Bronchial epithelial cell (primary cell): Measurements from ENCODE around the gene FAM163B. TPM values are rescaled to one million over a fixed set of nuclear protein-coding genes. Genes with fewer than 3 reads are reported as not detected.

ENCODE experiments used
- DNase-seq: peaks from one replicate; pipeline ENCODE4 v3.0.0-alpha.2; 2010; ENCODE audit warnings: low read depth
- FAIRE-seq: peaks from 2 replicates; lab custom pipeline; 2011; peaks lifted over from hg19 to GRCh38; lab: Jason Lieb, UNC
- H3K27me3 ChIP-seq: 2 replicates; pipeline ENCODE4 v1.5.1; 2011; ENCODE audit warnings: low read length; ENCODE audit not compliant: control insufficient read depth, insufficient read depth
- H3K36me3 ChIP-seq: 2 replicates; pipeline ENCODE4 v1.5.1; 2011; ENCODE audit warnings: low read length; ENCODE audit not compliant: control insufficient read depth, insufficient read depth
- H3K4me3 ChIP-seq: 2 replicates; pipeline ENCODE4 v1.5.1; 2011; ENCODE audit warnings: mild to moderate bottlenecking, low read depth, low read length, control low read depth
- CTCF ChIP-seq: IDR thresholded peaks from 2 replicates; pipeline ENCODE4 v1.5.1; 2011; ENCODE audit warnings: mild to moderate bottlenecking, moderate library complexity, low read length, control low read depth, inconsistent platforms; ENCODE audit not compliant: insufficient read depth, severe bottlenecking
- total RNA-seq: library from RNA; depleted of rRNA; stranded (reverse); fragments of >200 nt; gene quantifications from 2 replicates; pipeline ENCODE4 v1.2.1, GENCODE V29; 2014

The FAM163B gene
- total RNA-seq, 1 donor from 2014 or later = not detected

- Histone ChIP-seq H3K4me3 (no peak overlapping the region), H3K36me3 (no peaks in the 10 kb centered on the region), H3K27me3 (peaks cover 30% of the 10 kb centered on the region)
- FAIRE-seq (no peak), DNase-seq (no peak)
- TF ChIP-seq CTCF = no peak
Measured at GRCh38 chr9:133529874-133530273, 79.3 kb downstream of the FAM163B start.

- DNase-seq (no peak), FAIRE-seq (no peak)
- H3K4me3 ChIP-seq = no peak overlapping the region
- H3K27me3 ChIP-seq = peaks cover 28% of the 10 kb centered on the region
- TF ChIP-seq CTCF = no peak
- no peaks in the 10 kb centered on the region for H3K36me3 ChIP-seq
Measured at GRCh38 chr9:133529457-133529856, 79.7 kb downstream of the FAM163B start.

- Histone ChIP-seq H3K4me3 (no peak overlapping the region), H3K36me3 (no peaks in the 10 kb centered on the region), H3K27me3 (peaks cover 25% of the 10 kb centered on the region)
- FAIRE-seq (no peak), DNase-seq (no peak)
- TF ChIP-seq CTCF = no peak
Measured at GRCh38 chr9:133528876-133529241, 80.3 kb downstream of the FAM163B start.

GRCh38 chr9:133528001-133528875, 81.0 kb downstream of the FAM163B start:
- H3K36me3 ChIP-seq = no peaks in the 10 kb centered on the region
- peaks cover 26% of the 10 kb centered on the region for H3K27me3 ChIP-seq
- DNase-seq = no peak
- no peak for TF ChIP-seq CTCF
- FAIRE-seq = no peak
- no peak overlapping the region for H3K4me3 ChIP-seq

- TF ChIP-seq CTCF = no peak
- Histone ChIP-seq H3K27me3 (peaks cover 26% of the 10 kb centered on the region), H3K36me3 (no peaks in the 10 kb centered on the region), H3K4me3 (no peak overlapping the region)
- FAIRE-seq = no peak
- DNase-seq = no peak
Measured at GRCh38 chr9:133527444-133527920, 81.7 kb downstream of the FAM163B start.

Other genes starting within 250 kb of the FAM163B start
- 269 and 295 TPM in 2 replicates for gene SURF4, start 233.3 kb downstream of the FAM163B start, total RNA-seq
- under 0.01 and 0.38 TPM in 2 replicates for gene STKLD1, start 233.0 kb downstream of the FAM163B start, total RNA-seq
- gene REXO4, start 191.4 kb downstream of the FAM163B start, total RNA-seq = 13.7 and 15.5 TPM in 2 replicates
- gene ADAMTS13, start 187.0 kb downstream of the FAM163B start, total RNA-seq = 0.53 and 1.0 TPM in 2 replicates
- gene CACFD1, start 149.4 kb downstream of the FAM163B start, total RNA-seq = 5.5 and 9.2 TPM in 2 replicates
- 2.6 and 2.9 TPM in 2 replicates for gene SLC2A6, start 130.3 kb downstream of the FAM163B start, total RNA-seq
- not detected in 2 replicates for gene MYMK, start 84.4 kb downstream of the FAM163B start, total RNA-seq
- gene ADAMTSL2, start 74.7 kb downstream of the FAM163B start, total RNA-seq = not detected in 2 replicates
- not detected in 2 replicates for gene DBH, start 27.0 kb upstream of the FAM163B start, total RNA-seq
- under 0.01 and 0.26 TPM in 2 replicates for gene SARDH, start 129.0 kb upstream of the FAM163B start, total RNA-seq